Measurements from ENCODE around the gene MPRIP.

MPRIP gene

GRCh38 chr17:17028059-17028877, 14.0 kb upstream of the MPRIP start:
- DNase-seq (ENCODE audit: low read depth): no peak

- no peak for DNase-seq (ENCODE audit: low read depth)
Observed at GRCh38 chr17:17028878-17029535, 13.2 kb upstream of the MPRIP start.

DNA sequence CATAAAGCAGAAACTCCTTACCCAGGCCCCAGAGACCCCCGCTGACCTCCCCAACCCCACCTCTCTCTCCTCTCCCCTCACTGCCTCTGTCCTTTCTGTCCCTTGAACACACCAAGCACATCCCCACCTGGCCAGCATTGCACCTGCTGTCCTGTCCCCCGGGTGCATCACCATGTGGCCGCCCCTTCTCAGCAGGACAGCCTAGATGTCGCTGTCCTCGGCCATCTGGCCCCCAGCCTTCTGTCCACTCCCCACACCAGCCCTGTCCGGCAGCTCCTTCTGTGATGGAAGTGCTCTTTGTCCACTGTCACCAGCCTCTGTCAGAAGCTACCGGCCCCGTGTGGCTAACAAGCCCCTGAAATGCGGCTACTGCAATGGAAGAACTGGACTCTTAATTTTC, 12.3 kb upstream of the MPRIP start:
- no peak for DNase-seq (ENCODE audit: low read depth)

DNA sequence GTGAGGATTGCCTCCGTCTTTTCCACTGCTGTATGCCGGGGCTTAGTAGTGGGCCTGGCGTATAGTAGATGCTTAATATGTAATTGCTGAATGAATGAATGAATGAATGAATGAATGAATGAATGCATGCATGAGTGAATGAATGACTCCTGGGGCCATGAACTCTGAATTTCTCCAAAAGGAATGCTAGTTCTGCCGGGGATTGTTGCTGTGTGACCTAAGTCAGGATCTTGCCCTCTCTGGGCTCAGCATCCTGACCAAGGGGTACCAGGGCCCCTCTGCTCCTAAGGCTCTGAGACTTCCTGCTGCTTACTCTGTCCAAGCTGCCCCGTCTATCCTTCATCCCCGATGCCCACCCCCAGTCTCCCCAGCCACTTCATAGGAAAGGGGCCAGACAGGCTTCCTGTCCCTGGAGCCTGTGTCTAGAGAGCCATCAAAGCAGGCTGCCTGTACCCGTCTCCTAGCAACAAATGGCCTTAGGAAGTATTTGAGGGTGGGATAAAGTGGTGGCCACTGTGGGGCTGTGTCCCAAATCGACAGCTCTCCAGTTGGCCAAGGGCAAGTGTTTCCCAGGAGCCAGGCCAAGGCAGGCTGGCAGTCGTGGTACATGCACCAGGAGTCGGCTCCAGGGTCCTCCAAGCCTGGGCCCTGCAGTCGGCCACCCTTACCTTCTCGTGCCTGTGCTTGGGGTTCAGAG, 11.6 kb upstream of the MPRIP start:
- DNase-seq (ENCODE audit: low read depth): no peak

DNA sequence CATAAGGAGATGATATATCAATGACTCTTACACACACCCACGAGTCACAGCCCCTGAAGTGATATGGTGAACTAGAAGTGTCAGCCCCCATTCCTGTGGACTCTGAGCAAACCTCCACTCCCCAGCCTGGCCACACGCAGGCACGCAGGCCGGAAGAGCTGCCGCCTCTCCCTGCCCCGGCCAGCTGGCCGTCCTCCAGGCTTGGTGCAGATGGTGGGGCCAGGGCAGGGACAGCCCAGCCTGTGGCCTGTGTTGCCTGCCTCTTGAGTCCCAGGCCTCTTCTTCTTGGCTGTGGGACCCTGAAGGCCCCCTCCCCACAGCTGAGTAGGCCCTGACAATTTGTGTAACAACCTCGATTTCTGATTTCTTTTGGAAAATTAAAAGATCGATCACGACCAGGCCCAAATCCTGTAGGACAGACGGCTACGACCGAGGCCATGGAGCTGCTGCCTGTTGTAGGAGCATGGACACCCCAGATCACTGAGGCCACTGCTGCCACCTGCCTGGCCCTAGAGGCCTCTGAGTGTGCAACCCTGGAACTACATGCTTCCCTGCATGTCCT, 10.0 kb upstream of the MPRIP start:
- DNase-seq (ENCODE audit: low read depth): no peak

DNA sequence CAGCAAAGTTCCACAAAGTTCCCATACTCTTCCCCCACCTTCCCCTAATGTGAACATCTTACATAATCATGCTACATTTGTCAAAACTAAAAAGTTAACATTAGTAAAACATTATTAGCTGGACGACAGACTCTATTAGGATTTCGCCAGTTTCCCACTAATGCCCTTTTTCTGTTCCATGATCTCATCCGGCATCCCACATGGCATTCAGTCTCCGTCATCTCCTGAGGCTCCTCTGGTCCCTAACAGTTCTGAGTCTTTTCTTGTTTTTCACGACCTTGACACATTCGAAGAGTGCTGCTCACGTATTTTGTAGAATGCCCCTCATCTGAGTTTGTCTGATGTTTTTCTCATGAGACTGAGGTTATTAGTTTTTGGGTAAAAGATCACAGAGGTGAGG, 8.8 kb upstream of the MPRIP start:
- DNase-seq (ENCODE audit: low read depth): no peak

DNA sequence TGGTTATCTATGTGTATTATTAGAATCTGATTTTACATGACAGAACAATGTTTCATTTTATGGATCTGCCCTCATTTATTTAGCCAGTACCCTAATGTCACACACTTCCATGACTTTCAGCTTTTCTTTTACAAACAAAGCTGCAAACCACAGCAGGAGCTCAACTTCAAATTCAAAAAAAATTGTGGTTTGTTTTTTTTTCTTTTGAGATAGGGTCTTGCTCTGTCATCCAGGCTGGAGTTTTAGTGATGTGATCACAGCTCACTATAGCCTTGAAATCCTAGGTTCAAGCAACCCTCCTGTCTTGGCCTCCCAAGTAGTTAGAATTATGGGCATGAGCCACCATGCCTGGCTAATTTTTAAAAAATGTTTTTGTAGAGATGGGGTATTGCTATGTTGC, 8.2 kb upstream of the MPRIP start:
- no peak for DNase-seq (ENCODE audit: low read depth)

GRCh38 chr17:17034496-17035075, 7.7 kb upstream of the MPRIP start:
- DNase-seq (ENCODE audit: low read depth): no peak

- no peak for DNase-seq (ENCODE audit: low read depth)
Observed at GRCh38 chr17:17035490-17035889, 6.8 kb upstream of the MPRIP start.

- no peak for DNase-seq (ENCODE audit: low read depth)
Observed at GRCh38 chr17:17035920-17036523, 6.2 kb upstream of the MPRIP start.

GRCh38 chr17:17036524-17036998, 5.7 kb upstream of the MPRIP start:
- no peak for DNase-seq (ENCODE audit: low read depth)

DNA sequence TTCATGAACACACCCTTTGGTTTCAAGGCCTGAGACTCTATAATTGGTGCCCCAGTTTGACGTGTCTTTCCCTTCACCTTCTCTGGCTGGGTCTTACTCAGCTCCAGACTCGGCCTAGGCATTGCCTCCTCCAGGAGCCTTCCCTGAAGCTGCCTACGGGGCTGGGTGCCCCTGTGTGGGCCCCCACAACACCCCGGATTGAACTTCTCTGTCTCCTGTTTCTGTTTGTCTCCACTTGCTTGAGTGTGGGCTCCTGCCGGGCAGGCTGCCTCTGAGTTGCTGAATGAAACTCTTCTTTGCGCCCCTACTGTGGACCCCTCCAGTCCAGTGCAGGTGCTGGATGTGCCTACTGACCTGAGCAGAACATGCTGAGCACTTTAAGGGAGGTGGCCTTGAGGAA, 2.3 kb upstream of the MPRIP start:
- no peak for DNase-seq (ENCODE audit: low read depth)

DNA sequence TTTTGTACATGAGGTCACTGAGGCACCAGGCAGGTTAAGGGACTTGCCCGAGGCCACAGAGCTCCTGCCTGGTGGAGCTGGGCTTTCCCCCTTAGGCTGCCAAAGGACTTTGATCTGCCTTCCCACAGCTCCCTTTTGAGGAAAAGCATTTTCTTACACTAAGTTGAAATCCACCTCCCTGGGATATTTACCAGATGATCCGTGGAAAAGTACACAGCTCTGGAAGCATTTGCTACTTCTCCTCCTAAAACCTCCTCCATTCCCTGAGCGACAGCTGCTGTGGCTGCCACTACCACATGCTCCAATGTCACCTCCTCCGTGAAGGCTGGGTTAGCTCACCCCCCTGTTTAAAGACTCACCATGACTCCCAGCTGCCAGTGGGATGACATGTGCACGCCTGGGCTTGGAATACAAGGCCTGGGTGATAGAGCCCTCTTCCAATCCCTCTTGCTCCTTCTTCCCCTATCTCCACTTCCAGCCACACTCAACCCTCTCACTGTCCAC, 1.2 kb upstream of the MPRIP start:
- no peak for DNase-seq (ENCODE audit: low read depth)

DNA sequence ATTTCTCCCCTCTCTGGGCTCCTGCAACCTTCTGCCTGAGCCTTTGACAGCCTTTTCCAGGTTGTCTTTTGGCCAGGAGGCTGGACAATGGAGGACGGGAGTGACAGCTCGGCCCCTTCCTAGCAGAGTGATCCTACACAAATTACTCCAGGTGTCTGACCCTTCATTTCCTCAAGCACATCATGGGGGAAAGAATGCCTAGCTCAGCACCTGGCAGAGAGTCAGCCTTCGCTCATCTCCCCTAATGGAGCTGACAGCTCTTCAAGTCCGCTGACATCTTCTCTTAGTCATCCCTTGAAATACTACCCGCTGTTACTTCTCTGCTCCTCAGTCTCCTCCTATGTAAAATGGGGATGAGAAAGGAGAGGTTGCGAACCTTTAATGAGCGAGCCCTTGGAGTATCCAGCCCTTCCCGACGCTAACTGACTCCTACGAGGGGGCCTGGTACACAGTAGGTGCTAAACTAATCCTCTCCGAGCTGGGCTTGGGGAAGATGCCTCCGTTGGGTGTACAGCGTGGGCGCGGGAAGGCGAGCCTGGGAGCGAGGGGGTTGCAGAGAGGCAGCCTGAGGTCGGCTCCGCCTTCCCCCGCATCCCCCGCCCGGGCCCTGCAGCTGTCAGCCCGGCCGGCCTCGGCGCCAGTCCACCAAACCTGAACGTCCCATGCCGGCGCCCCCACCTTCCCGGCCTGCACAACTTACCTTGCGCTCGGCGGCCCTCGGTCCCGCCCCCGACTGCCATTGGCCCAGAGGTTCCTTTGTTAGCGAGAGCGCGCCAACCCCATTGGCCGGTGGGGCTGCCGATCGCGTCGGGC, 480 bp upstream of the MPRIP start:
- peak; percentile 94 for DNase-seq (ENCODE audit: low read depth)

- no peak for DNase-seq (ENCODE audit: low read depth)
Observed at GRCh38 chr17:17042851-17043460, 699 bp downstream of the MPRIP start.

DNA sequence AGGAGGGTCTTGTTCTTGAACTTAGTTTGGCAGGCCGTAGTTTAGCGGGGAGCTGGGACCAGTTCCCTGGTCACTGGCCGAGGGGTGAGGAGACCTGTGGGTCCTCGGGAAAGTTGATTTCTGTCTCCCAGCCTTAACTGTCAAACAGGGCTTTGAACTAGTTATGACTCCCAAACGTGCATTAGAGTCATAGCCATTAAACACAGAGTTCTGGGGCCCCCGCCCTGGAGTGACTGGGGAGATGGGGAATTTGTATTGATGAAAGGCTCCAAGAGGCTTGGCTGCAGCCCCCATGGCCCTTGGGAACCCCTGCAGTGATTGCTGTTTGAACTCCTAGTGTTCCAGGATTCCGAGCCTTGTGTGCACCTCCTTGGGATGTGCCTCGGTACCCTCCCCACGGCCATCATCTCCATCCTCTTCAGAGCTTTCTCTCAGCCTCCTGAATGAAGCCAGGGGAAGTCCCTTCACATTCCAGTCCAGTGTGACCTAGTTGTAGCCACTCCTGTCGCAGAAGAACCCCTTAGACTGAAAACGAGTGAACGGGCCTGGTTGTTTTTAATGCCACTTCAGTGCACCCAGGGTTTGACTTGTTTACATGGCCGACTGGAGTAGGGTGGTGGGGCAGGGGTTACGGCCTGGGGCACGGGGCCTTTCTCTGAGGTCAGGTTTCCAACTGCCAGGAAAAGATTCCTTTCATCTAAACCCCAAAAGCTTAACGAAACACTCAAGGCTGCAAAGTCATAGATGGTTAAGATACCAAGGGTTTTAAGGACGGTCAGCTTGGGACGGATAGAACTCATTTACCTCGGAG, 1.4 kb downstream of the MPRIP start:
- DNase-seq (ENCODE audit: low read depth): no peak

- DNase-seq (ENCODE audit: low read depth): no peak
Observed at GRCh38 chr17:17044846-17045561, 2.7 kb downstream of the MPRIP start.

DNA sequence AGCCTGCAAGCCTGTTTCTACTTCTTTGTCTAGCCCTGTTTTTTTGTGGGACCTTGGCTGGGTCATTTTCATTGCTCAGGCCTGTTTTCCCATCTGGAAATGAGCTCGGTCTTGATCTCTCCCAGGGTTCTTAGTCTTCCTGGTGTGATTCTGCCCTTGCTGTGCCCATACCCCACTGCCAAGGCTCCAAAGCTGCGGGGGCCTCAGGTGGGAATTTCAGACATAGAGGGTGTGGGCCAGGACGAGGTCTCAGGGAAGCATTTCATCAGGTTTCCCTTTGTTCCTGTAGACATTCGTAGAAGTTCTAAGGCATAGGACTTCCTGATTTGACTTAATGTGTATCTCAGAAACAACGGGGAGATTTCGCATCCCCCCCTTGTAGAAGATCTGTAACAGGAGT, 5.8 kb downstream of the MPRIP start:
- DNase-seq (ENCODE audit: low read depth): no peak

Data from activated T-helper 1 cell treated with Interleukin-2 at 50 U/mL for 16 hours (primary cell).